GM12865 (cell line): ENCODE results near the gene TRNAU1AP.

Experiments used
- DNase-seq: peaks from one replicate; pipeline ENCODE4 v3.0.0; 2010; ENCODE audit warnings: low read depth
- H3K4me3 ChIP-seq: 2 replicates; pipeline ENCODE4 v1.5.1; 2011; ENCODE audit warnings: mild to moderate bottlenecking, low read depth, low read length, control low read depth
- TF ChIP-seq, protein P1 (sequence below): IDR thresholded peaks from 2 replicates; pipeline ENCODE4 v1.5.1; 2011; ENCODE audit warnings: low read length, control low read depth, low read depth, inconsistent platforms; ENCODE audit not compliant: insufficient read depth; ENCODE audit errors: missing control alignments

TRNAU1AP gene

DNA sequence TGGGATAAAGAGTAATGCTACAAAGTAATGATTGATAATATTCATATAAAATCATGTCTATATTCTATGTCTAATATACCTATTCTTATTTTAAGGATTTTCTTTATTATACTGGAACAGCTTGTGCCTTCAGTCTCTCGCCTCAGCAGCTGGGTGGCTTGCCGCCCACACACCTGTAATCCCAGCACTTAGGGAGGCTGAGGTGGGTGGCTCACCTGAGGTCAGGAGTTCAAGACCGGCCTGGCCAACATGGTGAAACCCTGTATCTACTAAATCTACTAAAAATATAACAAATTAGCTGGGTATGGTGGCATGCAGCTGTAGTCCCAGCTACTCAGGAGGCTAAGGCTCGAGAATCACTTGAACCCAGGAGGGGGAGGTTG is 7.6 kb upstream of the TRNAU1AP start:
- TF ChIP-seq, protein P1, sequence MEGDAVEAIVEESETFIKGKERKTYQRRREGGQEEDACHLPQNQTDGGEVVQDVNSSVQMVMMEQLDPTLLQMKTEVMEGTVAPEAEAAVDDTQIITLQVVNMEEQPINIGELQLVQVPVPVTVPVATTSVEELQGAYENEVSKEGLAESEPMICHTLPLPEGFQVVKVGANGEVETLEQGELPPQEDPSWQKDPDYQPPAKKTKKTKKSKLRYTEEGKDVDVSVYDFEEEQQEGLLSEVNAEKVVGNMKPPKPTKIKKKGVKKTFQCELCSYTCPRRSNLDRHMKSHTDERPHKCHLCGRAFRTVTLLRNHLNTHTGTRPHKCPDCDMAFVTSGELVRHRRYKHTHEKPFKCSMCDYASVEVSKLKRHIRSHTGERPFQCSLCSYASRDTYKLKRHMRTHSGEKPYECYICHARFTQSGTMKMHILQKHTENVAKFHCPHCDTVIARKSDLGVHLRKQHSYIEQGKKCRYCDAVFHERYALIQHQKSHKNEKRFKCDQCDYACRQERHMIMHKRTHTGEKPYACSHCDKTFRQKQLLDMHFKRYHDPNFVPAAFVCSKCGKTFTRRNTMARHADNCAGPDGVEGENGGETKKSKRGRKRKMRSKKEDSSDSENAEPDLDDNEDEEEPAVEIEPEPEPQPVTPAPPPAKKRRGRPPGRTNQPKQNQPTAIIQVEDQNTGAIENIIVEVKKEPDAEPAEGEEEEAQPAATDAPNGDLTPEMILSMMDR = no peak
- DNase-seq = no peak
- H3K4me3 ChIP-seq = no peak overlapping the region

DNA sequence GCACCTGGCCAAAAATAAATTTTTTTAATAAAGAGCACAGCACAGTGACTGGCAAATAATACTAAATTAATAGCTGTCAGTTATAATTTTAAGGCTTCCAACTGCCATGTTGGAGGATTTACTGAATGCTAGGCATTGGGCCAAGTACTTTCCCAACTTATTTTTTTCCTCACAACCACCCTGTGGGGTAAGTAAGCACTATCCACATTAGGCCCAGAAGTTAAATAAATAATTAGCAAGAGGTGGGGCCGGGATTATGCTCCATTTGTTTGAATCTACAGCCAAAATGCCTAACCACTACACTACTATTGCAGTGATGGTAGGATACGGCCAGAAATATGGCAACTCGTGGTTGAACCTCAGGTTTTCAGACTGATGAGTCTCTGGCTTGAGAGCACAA is 4.6 kb upstream of the TRNAU1AP start:
- H3K4me3 ChIP-seq = no peak overlapping the region
- no peak for DNase-seq
- TF ChIP-seq, protein P1 = no peak

DNA sequence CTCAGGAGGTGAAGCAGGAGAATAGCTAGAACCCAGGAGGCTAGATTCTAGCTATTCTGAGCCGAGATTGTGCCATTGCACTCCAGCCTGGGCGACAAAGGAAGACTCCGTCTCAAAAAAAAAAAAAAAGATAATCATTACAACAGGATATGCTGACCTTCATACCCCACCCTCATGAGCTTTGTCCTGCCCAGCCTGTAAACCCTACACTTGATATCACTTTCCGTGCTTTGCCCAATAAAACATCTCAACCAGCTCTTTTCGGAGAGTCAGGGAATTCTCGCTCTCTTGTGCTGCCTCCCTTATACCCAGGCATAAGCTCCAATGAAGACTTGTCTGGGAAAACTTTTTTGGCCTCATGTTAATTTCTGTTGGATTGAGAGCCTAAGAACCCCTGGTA is 1.5 kb upstream of the TRNAU1AP start:
- TF ChIP-seq, protein P1 = no peak
- no peak for DNase-seq
- no peak overlapping the region for H3K4me3 ChIP-seq

DNA sequence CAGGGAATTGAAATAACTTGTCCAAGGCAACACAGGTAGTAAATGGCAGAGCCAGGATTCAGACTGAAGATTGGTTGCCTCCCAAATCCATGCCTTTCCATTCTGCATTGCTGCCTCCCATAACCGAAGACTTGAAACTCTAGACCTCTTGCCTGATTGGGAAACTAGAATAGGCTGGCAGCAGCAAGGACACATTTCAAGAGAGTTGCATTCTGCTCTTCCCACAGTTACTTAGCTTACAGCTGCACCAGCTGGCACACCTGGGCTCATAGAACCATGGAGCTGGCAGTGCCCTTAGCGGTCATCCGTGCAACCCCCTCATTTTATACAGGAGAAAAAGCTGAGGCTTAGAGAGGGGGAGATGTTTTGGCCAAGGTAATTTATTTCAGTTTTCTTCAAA is 8.0 kb downstream of the TRNAU1AP start:
- no peak overlapping the region for H3K4me3 ChIP-seq
- TF ChIP-seq, protein P1 = no peak
- DNase-seq = no peak

DNA sequence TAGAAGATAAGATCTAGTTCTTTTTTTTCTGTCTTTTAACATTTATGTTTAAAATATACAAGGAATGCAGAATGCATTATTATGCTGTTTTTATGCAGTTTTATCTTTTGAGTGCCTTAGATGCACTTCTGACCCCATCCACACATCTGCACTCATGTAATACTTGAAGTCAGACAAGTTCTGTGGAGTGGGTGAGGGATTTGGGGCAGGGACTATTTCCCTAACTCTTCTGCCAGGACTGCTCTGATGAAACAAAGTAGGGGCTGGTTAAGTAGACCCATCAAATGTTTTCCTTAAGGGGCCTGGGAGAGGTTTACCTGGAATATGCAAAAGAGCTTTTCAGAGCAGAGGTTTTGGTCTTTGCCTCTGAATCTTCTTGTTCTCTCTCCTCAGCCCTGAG is 11.4 kb downstream of the TRNAU1AP start:
- TF ChIP-seq, protein P1 = no peak
- DNase-seq = no peak
- H3K4me3 ChIP-seq = no peak overlapping the region

DNA sequence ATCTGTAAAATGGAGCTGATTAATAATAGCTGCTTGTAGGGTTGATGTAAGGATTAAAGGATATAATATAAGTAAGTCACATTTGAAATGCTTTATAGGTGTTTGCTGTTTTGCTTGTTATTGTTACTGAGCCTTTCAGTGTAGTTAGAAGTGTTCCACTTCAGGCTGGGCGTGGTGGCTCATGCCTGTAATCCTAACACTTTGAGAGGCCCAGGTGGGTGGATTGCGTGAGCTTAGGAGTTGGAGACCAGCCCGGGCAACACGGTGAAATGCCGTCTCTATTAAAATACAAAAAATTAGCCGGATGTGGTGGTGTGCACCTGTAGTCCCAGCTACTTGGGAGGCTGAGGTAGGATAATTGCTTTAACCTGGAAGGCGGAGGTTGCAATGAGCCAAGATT is 12.2 kb downstream of the TRNAU1AP start:
- no peak for DNase-seq

DNA sequence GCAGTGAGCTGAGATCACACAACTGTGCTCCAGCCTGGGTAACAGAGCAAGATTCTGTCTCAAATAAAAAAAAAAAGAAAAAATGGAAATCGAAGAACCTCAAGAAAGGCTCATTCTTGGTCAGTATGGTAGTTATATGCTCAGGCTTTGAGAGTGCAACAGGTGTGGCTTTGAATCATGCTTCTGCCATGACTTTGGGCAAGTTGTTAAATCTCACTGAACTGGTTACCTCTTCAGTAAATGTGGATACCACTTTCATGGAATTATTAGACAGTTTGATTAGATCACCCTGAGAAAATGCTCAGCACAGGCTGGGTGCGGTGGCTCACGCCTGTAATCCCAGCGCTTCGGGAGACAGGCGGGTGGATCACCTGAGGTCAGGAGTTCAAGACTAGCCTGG is 12.8 kb downstream of the TRNAU1AP start:
- TF ChIP-seq, protein P1 = no peak
- no peak overlapping the region for H3K4me3 ChIP-seq
- no peak for DNase-seq

More for the DNA sequence above, 12.2 kb downstream of the TRNAU1AP start:
- H3K4me3 ChIP-seq = no peak overlapping the region
- TF ChIP-seq, protein P1 = no peak
